HFF-Myc (cell line): ENCODE measurements around the gene NBAS.

Source experiments
- DNase-seq: peaks from one replicate; pipeline ENCODE4 v3.0.0-alpha.2; 2011; ENCODE audit warnings: low read depth; ENCODE audit errors: extremely low read depth
- H3K4me3 ChIP-seq: replicated peaks from 2 replicates; pipeline ENCODE4 v1.5.1; 2011; ENCODE audit warnings: low read depth, mild to moderate bottlenecking, control low read depth, low read length
- CTCF ChIP-seq: IDR thresholded peaks from 2 replicates; pipeline ENCODE4 v1.5.1; 2012; ENCODE audit warnings: mild to moderate bottlenecking, low read depth, low read length, control low read depth; ENCODE audit errors: missing control alignments

Gene NBAS

DNA sequence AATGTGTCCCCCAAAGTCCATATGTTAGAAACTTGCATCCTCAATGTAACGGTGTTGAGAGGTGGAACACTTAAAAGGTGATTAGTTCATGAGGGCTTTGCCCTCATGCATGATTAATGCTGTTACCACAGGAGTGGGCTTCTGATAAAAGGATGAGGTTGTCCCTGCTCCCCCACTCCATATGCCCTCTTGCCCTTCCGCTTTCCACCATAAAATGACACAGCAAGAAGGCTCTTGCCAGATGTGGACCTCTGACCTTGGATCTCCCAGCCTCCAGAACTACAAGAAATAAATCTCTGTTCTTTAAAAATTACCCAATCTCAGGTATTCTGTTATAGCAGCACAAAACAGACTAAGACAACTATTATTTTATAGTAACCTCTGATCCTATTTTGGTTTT, 412.1 kb downstream of the NBAS start:
- H3K4me3 ChIP-seq = no peak overlapping the region
- no peak for TF ChIP-seq CTCF
- DNase-seq = no peak

- no peak for TF ChIP-seq CTCF
- DNase-seq = no peak
- no peak overlapping the region for H3K4me3 ChIP-seq
Observed at GRCh38 chr2:15147591-15147990, 413.5 kb downstream of the NBAS start.

DNA sequence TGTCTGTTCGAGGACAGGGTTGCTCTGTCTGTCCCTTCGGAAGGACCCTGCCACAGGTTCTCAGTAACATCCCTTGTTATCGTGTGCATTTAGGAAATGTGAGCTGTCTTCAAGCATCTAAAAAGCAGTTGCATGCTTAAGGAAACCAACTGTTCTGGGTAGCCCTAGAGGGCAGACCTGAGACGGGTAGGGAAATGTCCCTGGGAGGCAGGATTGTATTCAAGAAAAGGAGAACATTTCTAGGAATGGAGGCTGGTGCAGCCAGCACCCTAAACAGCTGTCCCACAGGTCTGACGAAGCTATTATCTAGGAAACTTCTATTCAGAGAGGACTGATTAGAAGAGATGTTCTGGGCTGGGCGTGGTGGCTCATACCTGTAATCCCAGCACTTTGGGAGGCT, 414.2 kb downstream of the NBAS start:
- no peak overlapping the region for H3K4me3 ChIP-seq
- TF ChIP-seq CTCF = no peak
- DNase-seq = no peak

GRCh38 chr2:15145919-15146318, 415.2 kb downstream of the NBAS start:
- TF ChIP-seq CTCF = no peak
- DNase-seq = no peak
- H3K4me3 ChIP-seq = no peak overlapping the region

DNA sequence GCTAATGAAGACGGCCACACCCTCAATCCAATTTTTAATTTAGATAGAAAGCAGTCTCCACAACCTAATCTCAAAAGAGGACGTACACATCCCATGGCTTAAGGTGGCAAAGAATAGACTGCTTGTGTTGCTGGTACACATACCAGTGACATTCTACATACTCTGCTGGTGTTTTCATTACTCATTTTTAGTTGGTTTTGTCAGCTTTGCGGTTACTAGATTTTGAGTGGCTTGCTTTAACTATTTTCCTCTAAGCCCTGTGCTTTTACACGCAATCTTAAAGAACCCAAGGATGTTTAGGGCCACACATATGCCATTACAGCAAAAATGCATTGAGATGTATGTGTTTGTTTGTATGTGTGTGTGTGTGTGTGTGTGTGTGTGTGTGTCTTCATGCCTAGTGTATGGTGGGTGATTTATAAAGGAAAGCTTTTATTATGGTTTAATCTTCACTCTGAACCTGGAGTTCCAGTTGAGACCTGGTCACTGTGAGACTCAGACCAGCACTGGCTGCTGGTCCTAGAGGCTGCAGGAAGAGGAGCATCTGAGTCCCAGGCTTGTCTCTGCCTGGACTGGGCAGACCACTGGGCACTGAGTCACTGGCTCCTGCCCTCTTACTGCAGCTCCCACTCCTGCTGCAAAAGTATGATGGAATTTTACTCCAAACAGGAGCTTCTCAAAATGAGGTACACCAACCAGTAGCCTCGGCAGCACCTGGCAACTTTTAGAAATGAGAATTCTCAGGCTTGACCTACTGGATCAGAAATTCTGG, 415.9 kb downstream of the NBAS start:
- DNase-seq = no peak

GRCh38 chr2:15142069-15142689, 419.0 kb downstream of the NBAS start:
- no peak for DNase-seq
- no peak overlapping the region for H3K4me3 ChIP-seq
- TF ChIP-seq CTCF = no peak

More for the DNA sequence above, 415.9 kb downstream of the NBAS start:
- H3K4me3 ChIP-seq = no peak overlapping the region
- TF ChIP-seq CTCF = no peak

- TF ChIP-seq CTCF = no peak
- DNase-seq = no peak
- no peak overlapping the region for H3K4me3 ChIP-seq
Observed at GRCh38 chr2:15141211-15141610, 419.9 kb downstream of the NBAS start.
